Epidermal melanocyte (primary cell): ENCODE data around the gene PCNX2.

Experiments
- DNase-seq: peaks from one replicate; pipeline ENCODE4 v3.0.0; 2011; ENCODE audit warnings: low spot score; ENCODE audit not compliant: insufficient read length

PCNX2 gene

DNA sequence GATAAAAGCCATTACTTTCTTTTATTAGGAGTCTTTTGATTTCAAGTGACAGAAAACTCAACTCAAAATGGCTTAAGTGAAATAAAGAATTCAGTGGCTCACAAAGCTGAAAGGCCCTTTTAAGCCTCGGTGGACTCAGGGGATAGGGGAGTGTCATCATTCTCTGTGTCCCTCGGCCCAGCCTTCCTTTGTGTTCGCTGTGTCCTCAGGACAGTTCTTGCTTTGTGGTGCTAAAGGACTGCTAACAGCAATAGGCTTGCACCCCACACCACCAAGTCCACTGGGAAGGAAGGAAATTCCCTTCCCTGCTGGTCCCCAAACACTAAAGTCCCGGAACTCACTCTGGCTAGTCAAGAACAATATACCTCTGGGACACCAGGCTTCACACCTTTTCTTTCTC is 216.0 kb downstream of the PCNX2 start:
- DNase-seq: no peak

DNA sequence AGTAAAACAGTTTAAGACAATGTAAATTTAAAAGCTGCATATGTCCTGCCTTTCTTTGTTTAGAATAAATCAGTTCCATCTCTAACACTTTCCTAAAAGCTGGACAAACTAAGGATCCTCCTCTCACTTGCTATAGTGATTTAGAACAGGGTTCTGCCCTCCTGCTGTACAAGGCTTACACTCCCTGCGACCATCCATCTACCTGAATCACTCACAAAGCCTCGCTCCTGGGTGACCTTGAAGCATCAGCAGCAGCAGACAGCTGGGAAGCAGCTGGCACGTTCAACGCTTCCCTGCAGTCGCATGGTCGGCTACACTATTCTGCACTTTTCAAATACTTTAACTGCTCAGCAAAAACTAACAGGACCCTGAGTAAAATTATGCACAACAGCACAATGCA is 217.1 kb downstream of the PCNX2 start:
- DNase-seq: no peak

DNA sequence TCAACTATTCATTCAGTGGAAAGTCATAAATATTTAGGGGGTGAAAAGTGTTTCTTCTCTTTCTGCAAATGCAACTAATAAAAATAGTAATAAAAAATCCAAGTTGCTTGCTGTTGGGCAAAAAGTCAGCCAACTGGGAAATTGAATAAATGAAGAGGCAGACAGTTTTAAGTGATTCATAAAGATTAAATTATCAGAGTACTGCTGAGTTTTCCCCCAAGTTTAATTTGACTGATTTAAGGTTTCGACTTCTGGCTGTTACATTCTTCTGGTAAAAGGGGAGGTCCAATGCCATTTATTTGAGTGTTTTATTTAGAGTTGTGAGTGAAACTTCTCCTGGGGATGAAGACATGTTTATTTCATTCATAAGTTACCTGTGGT is 219.6 kb downstream of the PCNX2 start:
- DNase-seq: no peak

DNA sequence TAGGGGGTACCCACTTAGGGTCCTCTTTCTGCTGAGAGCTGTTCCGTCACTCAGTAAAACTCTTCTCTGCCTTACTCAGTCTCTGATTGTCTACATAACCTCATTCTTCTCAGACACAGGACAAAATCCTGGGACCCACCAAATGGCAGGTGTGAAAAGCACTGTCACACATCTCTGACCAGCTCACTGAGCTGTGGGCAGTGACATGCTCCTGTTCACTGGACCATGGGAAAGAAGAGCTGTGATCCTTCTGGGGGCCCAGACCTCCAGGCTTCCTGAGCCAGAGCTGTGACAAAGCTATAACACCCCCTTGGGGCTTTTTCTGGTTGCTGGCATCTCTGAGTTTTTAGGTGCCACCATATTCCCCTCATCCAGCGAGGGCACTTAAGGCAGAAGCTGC is 229.4 kb downstream of the PCNX2 start:
- no peak for DNase-seq

DNA sequence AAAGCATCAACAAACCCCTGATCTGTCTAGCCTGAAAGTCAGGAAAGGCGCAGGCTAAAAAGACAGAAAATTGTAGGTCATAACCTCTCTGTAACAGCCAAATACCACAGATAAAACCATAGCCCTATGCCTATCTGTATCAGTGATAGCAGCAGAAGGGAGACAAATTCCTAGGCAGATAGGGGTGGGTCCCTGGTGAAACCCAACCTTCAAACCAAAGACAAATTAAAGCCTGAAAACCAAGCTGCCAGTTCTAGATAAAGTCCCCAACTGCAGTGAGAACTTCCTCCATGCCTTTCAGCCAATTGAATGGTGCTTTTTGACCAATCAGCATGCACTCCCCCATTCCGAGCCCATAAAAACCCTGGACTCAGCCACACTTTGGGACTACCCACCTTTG is 229.8 kb downstream of the PCNX2 start:
- no peak for DNase-seq

DNA sequence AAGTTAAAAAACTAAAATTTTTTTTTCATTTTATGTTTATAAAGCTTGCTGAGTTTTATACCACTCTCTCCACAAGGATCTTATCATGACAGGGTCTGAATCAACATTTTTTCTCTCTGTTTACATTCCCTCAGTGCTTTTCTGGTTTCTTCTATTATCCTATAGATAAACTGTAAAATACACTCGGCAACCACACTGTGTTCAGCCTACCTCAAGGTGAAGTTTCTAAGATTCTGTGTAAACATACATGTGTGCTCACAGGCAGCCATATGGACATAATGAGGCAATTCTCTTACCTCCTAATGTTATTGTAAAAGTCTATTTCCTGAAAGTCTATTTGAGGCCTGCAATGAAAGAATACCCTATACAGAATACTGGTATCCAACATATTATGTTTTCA is 230.5 kb downstream of the PCNX2 start:
- DNase-seq: no peak

DNA sequence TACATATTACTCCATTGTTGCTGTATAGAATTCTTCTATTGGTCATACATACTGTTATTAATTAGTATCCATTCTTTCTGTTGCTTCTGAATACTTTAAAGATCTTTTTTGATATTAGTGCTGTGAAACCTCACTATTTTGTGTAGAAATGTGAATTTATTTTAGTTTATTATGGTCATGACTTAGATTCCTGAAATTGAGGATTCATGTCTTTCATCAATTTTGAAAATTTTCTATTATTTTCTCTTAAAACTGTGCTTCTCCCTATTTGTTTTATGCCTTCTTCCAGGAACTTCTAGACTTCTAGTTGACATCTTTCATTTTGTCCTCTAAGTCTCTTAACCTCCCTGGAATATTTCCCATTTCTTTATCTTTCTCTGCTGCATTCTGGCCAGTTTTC is 232.1 kb downstream of the PCNX2 start:
- no peak for DNase-seq

DNA sequence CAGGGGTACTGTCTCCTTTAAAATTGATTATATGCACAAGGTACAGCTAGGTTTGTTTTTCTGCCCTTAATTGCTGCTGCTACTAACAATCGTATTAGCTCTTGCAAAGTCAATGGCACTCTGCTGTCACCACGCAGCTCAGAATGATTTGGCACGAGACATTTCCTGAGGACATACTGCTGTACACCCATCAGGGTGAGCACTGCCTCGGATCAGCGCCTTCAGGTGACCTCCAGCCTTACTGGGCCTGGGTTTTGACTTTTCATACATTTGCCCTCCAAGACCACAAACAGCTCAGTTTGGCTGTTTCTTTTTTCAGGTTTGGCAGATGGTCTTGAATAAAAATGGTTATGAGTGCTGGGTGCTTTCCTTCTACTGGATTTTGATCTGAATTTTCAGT is 234.3 kb downstream of the PCNX2 start:
- DNase-seq: no peak

DNA sequence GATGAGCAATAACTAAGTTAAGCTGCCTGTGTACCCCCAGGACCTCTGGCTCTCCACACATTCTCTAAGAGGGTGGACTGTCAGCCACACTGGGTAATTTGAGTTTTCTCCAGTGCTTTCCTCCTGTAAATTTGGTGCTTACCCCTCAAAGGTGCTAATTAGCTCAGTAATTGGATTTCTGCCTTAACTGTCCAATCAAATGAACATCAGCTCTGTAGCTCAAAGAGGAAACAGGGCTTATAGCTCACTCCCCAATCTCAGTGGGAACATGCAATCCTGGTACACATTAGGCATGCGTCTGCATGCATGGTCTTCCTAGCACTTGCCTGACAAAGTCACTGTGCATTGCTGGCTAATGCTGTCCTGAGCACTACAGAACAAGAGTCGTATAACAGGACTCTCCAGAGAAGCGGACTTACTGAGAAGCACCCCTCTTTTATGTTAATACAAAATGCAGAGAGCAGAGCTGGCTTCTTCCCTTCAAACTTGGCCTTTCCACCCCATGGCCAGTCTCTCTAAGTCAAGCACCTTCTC is 235.0 kb downstream of the PCNX2 start:
- no peak for DNase-seq

DNA sequence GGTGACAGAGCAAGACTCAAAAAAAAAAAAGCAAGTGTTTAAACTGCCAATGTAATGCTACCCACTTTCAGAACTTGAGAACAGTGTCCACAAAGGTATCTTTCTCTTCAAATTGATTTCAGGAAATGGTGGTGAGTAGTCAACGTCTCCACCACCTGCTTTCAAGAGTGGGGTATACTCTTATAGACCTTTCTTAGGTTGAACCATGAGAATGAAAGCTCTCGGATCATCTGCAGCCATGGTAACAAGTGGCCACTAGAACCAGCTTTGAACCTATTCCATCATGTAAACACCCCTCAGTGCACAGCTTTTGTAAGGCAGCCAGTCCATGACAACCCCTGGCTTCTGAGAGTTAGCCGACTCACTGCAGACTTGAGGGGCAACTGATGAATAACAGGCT is 237.7 kb downstream of the PCNX2 start:
- no peak for DNase-seq

DNA sequence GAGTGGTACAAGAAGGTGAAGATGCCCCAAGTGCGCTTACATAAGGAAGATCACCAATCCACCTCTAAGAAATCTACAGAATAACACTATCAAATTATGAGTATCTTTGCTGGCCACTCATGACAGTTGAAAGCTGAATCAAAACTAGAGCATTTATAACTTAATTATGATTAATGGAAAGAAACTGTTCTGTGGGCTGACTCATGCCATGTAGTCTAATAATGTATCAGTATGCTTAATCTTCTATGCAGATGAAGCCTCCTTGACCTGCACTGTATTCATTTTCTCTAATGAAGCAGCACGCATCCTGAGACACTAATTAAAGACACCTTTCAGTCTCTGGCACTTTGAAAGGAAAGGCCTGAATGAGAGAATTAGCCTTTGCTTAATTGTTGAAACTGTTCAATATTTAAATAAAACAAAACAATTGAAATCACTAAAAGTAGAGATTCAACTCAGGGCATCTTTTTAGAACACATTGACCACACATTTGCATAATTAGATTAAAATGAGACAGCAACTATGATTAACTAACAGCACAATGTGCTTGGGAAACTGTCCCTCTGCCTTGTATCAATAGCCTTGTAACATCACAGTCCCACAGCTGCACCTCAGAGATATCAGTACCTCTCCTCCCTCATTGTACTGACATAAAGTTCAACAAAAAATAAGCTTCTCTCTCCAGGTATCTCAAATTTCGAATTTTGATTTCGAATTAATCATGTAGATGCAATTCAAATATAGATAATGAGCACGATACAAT is 239.5 kb downstream of the PCNX2 start:
- DNase-seq: no peak

DNA sequence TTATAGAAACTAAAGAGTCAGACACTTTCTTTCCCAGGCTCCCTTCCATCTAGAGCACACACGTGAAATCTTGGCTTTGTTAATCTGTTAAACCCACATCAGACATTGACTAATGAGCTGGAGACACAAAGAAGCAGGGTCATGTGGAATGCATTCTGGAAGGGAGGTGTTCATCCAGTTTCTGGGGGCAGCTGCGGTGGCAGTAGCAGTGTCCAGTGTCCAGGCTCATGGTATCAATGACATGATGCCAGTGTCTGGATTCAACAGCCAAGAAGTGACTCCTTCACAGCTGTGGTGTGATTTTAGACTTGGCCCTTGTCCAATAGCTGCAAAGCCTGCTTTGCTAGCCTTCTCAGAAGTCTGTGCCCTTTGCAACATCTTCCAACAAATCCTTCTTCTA is 249.9 kb downstream of the PCNX2 start:
- DNase-seq: no peak

DNA sequence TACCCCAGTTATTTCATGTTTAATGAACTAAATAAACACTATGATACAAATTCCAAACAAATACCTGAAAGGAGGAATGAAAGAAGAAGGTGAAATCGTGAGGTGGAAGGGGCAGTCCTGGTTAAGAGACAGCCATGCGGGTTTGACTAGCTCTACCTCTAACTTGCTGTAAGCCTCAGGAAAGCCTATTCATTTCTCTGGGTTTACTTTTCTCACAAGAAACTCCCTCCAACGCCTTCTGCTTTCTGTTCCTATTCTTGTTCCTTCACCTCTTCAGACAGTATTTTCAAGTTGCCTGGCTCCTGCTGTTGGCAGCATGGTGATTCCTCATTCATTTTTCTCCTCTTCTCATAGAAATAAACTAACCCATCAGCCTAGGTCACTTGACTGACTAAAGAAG is 252.7 kb downstream of the PCNX2 start:
- DNase-seq: no peak

DNA sequence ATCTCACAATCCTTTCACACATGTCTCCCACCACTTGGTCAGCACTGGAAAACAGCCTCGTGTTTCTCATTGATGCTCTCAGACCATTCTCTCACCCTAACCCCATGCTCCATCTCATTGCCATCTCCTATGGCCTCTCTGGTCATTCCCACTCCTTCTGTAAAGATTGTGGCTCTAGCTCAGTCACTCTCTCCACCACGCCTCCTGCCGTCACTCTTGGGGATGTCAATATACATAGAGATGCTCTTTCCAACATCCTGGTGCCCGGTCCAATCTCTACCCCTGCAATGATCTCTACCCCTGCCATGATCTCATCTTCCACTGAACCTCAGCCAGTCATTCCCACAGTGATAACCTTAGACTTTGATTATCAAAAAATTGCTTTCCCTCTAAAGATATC is 255.0 kb downstream of the PCNX2 start:
- no peak for DNase-seq

DNA sequence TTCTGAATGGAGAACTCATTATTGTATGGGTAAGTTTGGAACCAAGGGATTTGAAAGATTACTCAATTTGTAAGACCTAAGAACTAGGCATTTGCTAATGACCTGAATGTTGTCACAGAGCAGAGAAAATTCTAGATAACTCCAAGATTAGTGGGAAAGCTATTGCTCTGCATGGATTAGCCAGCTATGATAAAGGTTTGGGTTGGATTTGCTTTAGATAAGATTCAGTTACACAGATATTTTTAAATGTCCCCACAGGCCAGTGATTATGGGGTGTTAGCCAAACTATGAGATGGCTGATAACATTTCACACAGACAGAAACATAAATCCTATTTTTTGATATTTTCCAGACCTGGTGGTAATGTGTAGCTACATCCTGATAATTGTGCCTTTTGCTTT is 256.9 kb downstream of the PCNX2 start:
- no peak for DNase-seq

DNA sequence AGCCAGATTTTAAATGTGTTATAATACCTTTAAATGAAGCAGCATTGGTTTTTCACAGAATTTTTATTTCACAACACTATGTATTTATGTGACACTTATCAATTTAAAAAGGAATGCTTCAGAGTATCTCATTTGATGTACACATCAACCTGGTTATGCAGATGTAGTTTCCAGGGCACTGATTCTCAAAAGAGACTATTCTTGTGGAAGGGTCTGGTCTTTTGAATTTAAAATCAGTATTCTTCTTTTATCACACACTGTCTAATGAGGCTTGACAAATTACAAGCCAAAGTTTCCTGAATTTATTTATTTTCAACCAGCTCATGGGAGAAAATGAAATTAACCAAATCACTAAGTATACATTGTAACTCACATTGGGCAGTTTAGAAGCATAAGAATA is 257.7 kb downstream of the PCNX2 start:
- no peak for DNase-seq

DNA sequence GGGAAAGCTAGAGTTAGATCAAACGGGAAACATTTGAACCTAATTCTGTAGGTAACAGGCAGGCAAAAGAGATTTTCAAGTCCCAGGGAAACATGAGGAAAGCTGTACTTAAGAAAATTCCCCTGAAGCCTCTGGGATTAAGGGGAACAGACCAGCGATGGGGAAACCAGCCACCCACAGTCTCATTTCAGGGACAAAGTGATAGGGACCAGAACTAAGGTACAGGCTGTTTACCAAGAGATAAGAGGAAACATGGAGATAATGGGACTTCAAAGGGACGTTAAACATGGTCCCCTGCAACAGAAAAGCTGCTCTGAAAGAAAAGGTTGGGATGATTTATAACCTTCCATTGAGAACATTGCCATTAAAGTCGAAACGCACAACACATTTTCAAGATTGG is 260.7 kb downstream of the PCNX2 start:
- no peak for DNase-seq

DNA sequence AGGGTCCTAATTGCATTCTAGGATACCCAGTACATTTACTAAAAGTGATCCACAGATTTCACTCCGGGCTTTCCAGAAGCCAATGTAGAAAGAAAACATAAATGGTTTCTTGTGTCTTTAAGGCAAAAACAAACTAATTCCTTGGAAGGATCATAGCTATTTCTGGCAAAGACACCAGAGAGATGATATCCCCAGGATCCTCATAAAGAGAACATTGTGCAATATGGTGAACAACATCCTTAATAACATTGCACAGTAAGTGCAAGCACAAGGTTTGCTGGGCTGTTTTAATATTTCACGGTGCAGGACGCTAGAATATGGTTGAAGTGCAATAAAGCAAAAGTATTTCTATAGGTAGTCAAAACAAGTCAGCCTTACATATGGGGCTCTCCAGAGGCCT is 262.2 kb downstream of the PCNX2 start:
- DNase-seq: no peak

DNA sequence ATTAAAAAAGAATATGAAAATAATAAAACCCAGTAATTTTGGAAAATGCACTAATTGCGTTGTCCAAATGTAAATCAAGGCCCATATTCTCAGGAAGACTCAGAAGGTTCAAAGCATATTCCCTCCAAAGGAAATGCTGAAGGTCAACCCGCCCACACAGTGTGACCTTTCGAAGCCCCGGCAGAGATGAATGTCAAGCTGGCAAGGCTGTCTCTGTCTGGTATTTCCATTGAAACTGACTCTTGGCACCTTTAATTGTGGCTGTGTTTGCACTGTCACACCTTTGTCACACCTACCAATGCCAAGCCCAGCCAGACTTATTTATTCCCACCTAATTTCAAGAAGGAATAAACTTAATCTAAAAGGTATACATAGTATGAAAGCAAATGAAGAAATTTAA is 262.6 kb downstream of the PCNX2 start:
- no peak for DNase-seq

DNA sequence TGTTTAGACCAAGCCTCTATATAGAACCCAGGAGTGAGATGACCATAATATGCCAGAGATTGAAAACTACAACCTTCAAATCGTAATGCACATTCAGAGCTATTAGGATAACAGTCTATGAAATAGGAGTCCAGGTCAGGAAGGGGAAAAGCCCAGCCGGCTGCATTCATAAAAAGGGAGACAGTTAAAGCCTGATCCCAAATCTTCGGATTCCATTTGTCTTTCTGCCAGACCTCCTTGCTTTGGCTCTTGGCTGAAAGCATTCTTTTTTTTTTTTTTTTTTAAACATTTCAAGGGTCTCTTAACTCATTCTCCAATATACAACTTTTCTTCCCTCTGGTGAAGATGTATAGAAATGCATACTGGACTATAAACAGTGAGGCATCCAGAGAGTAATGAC is 264.0 kb downstream of the PCNX2 start:
- DNase-seq: no peak

DNA sequence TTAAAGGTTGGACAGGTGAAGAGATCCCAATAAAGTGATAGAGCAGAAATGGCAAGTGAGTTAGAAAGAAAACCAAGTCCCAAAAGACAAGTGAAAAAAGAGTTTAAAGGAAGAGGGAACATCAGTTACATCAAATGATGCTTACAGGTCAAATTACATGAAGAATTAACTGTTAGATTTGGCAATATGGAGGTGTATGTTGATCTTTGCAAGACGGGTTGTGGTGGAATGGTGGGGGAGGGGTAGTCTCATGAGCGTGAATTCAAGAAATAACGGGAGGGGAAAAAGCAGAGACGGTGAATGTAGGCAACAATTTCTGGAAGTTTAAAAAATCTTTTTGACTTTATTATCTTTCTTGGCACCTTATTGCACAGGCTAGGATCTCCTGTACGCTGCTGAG is 268.5 kb downstream of the PCNX2 start:
- no peak for DNase-seq

DNA sequence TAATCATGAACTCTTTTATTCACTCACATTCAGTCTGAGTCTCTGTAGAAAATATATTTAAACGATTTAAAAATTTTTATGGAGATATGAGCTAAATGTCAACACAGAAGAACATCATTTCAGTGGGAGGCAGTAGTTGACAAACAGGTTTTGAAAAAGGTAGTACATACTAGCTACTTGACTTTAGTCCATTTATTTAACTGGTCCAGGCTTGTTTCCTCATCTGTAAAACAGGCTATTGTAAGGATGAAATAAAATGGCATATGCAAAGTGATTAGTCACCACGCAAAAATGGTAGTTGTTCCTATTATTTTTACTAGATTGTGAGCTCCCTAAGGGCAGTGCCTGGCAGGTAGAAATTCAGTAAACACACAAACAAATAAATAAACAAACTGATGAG is 270.0 kb downstream of the PCNX2 start:
- no peak for DNase-seq

DNA sequence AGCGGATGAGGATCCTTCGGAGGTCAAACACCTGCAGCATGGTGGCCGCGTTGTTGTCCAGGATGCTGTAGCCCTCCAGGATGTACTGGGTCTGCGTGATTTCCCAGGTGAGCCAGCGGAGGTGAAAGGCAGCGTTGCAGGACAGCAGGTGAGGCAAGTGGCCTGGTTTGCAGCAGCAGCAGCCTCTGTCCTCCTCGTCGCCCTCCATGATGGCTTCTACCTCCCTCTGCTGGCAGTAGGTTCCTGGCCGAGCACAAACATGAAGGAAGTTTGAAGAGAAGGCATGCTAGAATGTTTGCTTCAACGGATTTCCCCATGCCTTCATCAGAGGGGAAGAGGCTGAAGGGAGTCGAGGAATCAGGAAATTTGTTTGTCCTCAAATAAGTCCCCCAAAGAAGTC is 270.4 kb downstream of the PCNX2 start:
- DNase-seq: no peak

DNA sequence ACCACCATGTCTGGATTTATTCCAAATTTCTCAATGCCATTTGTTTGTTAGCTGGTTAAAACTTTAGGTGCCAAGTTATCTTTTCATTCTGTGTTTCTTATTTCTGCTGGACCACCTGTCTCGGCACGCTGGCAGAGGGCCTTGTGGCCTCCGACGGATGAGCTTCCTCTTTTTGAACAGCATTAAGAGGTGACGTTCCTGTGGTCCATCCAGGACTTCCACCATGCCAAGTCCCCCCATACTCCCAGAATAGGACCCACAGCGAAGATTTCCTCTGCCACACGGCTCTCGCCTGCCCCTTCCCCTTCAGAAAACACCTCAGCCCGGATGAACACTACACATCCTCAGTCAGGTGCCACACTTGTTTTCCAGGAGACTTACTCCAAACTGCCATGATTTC is 271.3 kb downstream of the PCNX2 start:
- no peak for DNase-seq
